ENCODE data around the gene ELAVL3.
"Not testable (repeated sequence)": the region's sequence is repeated elsewhere in the genome, so short reads cannot be mapped to it uniquely, and the experiment has no call there.

Gene ELAVL3

DNA sequence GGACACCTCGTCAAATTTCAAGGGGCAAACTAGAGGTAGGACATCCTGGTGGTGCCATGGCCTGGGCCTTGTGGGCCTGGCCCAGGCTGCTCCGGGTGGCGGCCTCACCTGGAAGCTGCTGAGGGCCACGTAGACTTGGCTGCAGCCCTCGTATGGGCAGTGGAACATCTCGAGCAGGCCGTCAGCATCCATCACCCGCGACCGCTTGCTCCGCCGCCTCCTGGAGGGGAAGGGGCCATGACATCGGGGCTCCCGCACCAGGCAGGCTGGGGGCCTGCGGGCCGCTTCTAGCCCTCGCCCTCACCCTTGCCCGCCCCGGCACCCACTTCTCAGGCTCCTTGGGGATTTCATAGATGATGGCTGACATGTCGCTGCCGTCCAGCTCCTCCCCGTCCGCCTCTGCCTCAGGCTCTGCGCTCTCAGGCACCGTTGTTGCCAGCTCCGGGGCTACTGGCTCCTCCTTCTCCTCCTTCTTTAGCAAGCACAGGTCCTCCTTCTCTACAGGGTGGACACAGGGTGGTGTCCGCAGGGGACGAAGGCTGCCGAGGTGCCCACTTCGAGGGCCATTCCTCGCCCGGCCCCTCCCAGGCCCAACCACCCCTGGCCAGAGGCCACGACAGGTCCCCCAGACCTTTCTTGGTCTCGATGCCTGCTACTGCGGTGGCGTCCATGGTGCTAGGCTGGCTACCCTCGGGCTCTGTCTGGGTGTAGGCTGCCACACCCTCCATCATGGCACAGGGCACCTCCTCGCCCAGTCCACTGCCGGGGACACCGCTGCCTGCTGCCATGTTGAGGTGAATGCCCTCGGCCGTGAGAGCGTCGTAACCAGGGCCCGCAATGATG lies 6.0 kb upstream of the ELAVL3 start:
- DNase-seq = no peak

- no peak for DNase-seq
Measured at GRCh38 chr19:11485245-11485837, 4.5 kb upstream of the ELAVL3 start.

DNA sequence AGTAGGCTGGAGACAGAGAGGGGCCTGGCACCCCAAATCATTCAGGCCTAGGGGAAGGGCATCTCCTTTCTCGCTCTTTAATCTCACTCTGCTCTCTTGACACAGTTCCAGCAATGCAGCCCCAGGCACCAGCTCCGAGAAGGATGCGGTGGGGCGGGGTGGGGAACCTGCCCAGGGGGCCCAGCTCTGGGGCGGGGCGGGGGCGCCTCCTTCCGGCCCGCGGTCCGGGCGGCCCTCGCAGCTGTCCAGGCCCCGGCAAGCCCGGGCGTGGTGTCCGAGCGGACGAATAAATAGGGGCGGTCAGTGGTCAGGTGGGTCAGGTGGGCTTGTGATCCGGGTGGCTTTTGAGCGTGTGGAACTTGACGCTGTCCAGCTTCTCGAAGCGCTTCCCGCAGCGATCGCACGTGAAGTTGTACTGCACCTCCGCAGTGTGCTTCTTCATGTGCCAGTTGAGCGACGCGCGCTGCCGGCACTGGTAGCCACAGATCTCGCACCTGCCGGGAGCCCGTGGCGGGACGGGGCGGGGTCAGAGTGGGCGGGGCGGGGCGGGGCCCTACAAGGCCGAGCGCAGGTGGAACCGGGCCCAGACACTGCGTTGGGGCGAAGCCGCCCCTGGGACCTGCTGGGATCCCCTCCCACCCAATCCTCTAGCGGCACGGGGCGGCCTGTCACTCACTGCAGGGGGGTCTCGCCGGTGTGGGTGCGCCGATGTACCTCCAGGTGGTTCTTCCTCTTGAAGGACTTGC lies 2.7 kb upstream of the ELAVL3 start:
- no peak for DNase-seq

DNA sequence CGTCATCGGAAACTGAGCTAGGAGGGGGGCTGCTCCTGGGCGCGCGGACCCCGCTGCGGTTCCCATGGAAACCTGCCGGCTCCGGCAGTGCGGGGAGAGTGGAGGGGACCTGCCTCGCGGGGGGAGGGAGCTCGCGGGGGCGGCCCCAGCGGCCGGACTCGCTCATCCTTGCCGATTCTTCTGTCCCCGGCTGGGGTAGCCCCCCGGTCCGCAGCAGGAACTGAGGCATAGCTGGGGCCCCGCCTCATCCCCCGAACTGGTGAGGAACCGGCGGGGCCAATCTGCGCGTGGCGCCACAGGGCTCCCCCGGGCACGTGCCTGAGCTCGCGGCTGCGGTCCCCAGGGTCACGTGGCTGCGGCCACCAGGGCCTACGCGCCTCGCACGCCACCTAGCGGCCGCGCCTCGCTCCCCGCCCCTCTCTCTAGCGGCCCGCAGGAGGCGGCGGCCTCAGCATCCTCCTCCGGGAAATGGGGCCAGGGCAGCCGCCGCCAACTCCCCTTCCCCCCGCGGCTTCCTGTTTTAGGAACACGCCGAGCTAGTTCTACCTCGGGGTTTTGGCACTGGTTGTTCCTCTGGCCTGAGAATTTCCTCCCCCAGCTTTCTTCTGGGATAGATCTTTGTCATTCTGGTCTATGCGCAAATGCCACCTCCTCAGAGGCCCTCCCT lies 1.7 kb upstream of the ELAVL3 start:
- DNase-seq = peak; percentile 84

DNA sequence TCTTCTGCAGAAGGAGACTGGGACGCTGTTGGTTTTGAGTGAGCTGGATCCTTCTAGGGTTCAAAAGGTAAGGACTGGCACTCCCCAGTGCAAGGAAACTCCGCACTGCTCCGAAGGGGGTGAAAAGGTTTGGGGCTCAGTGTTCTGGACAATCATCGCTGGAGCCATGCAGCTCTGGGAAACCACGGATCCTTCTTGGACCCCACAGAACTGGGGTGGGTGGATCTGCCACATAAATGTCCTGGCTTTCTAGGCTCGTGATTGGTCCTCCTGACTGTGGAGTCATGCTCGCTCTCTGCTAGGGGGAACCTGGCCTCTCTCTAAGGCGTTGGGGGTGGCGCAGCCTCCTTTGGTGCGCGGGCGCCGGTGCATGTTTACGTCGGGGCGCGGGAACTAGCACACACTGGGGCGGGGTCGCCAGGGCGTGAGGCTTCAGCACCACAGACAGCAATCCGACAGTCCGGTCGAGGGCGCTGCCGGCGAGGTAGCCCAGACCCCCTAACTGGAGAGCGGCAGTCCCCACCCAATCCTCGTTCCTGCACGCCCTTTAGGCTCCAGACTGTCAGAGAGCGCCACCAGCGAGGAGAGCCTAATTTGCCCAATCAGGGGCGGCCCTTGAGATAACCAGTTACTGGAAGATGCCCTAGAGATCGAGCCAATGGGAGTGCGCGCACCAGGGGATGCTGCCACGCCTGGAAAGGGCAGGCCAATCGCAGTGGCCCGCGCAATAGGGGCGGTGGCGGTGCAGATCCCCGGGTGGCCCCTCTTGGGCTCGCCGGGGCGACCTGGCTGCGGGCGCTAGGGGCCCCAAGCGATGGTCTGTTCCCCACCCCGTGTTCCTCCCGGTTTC lies 913 bp upstream of the ELAVL3 start:
- DNase-seq = peak; percentile 80

GRCh38 chr19:11479898-11480714 lies 740 bp downstream of the ELAVL3 start:
- no peak for DNase-seq

GRCh38 chr19:11479090-11479897 lies 1.6 kb downstream of the ELAVL3 start:
- peak; percentile 51 for DNase-seq

DNA sequence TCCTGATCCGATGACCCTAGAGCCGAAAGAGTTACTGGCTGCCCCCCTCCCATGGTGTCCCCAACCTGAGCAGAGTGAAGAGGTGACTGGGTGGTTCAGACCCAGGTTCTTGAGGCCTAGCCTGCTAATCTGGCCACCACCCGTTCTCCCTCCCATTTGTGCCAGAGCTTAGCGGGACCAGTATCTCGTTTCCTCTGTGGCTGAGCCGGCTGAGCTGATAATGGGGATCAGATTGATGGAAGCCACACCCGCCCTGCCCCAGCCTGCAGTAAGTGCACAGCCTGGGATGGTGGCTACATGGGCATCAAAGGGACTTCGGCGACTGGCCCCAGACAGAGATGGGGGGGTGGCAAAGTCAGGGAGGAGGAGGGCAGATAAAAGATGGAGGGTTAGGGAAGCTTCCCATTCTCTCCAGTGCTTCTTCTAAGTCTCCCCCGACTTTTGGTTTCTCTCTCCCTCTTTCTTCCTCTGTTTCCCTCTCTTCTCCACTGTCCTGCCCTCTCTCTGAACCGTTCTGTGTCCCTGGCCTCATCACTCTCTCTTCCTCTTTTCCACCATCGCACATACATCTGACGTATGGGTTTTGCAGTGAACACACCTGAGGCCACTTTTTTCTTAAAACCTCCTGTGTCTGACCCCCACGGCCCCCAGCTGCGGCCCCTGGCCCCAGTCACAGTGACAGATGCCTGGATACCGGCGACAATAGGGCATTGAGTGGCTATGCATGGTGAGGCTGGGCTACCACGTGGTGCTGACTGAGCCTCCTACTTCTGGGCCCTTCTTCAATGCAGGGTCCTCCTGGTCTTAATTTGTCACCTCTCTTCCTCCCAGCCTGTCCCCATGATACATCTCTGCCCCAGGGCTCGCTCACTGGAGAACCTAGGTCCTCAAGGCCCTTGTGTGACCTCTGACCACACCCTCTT lies 2.4 kb downstream of the ELAVL3 start:
- peak; percentile 45 for DNase-seq

DNA sequence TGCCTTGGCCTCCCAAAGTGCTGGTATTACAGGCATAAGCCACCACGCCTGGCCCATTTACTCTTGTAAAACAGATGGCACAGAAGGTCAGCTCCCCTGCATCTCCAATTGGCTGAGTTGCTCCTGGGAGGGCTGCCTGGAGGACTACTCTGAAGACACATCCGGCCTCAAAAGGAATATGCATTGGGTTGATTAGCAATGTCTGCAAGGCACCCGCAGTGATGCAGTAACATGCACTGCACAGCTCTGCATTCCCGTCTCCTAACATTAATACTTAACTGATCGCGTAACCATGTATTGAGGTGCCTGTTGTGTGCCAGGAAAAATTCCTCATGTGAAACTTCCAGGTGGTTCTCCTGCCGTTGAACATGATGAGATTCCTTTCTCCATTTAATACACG lies 5.0 kb downstream of the ELAVL3 start:
- no peak for DNase-seq

- DNase-seq = not testable (repeated sequence)
Measured at GRCh38 chr19:11475343-11475742, 5.5 kb downstream of the ELAVL3 start.

DNA sequence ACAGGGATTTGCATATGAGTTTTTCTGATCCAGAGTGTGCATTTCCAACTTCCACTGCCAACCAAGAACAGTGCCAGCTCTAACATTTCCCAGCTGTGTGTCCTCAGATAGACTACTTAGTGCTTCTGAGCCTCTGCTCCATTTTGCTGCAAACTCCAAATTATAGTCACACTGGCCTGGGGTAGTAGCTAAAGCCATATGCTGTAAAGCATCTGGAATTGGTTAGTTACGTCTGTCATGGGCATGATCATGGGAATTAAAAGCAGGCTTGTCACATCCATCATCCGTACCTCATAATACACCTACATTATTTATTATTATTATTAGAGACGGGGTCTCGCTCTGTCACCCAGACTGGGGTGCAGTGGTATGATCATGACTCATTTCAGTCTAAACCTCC lies 7.1 kb downstream of the ELAVL3 start:
- no peak for DNase-seq

DNA sequence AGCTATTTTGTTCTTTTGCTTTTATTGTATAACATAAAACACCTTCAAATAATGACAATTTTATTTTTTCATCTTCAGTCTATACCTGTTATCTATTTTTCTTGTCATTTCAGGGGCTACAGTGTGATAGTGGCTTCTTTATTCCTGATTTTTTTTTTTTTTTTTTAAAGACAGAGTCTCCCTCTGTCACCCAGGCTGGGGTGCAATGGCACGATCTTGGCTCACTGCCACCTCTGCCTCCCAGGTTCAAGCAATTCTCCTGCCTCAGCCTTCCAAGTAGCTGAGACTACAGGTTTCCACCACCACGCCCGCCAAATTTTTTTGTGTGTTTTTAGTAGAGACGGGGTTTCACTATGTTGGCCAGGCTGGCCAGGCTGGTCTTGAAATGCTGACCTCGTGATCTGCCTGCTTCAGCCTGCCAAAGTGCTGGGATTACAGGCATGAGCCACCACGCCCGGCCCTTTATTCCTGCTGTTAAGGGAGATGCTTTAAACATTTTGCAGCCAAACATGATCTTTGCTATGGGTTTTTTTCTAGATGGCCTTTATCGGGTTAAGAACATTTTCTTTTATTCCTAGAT lies 12.5 kb downstream of the ELAVL3 start:
- not testable (repeated sequence) for DNase-seq

DNA sequence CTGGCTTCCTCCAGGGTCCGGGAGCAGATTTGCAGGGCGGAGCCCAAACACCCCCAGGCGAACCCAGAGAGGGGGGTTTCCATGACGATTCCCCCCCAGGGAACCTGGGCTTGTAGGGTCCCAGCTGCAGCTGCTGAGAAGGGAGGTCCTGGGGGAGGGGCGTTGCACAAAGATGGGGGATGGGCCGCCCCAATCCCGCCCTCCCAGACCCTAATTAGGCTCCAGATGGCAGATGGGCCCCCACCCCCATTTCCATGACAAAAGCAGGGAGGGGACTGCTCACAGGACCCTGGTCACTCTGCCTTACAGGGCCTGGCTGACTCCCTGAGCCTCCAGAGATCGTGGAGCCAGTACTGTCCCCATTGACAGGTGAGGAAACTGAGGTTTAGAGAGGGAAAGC lies 15.2 kb downstream of the ELAVL3 start:
- DNase-seq = no peak

- DNase-seq = no peak
Measured at GRCh38 chr19:11464333-11465265, 16.2 kb downstream of the ELAVL3 start.

GRCh38 chr19:11463391-11463790 lies 17.5 kb downstream of the ELAVL3 start:
- DNase-seq = no peak

DNA sequence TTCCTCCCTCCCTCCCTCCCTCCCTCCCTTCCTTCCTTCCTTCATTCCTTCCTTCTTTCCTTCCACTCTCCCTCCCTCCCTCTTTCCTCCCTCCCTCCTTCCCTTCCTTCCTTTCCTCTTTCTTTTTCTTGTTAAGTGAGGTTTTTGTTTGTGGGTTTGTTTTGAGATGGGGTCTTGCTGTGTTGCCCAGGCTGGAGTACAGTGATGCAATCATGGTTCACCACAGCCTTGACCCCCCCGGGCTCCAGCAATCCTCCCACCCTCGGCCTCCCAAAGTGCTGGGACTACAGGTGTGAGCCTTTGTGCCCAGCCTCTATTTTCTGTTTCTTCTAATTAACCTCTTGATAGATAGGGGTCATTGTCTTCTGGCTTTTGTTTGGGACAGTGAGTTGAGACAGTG lies 19.4 kb downstream of the ELAVL3 start:
- DNase-seq = no peak

GRCh38 chr19:11460207-11460606 lies 20.6 kb downstream of the ELAVL3 start:
- DNase-seq = no peak

DNA sequence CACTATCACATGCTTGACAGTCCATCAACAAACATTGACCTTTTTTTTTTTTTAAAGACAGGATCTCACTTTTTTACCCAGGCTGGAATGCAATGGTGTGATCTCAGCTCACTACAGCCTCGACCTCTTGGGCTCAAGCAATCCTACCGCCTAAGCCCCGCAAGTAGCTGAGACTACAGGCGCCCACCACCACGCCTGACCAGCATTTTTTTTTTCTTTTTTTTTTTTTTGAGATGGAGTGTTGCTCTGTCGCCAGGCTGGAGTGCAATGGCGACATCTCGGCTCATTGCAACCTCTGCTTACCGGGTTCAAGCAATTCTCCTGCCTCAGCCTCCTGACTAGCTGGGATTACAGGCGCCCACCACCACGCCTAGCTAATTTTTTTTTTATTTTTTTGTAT lies 21.9 kb downstream of the ELAVL3 start:
- not testable (repeated sequence) for DNase-seq
